Testis (tissue), 2 donors: ENCODE data around the gene MTCL1.

Source experiments
- POLR2A ChIP-seq: fragments of 450-650 bp; IDR thresholded peaks from one replicate; pipeline ENCODE4 v1.6.1; 2017; ENCODE audit warnings: antibody characterized with exemption, mild to moderate bottlenecking, moderate library complexity
- TF ChIP-seq, protein P1 (sequence below), 3 experiments: fragments of 450-650 bp in 2 of 3; fragments of 200-600 bp in 1 of 3; sonication (generic) in 1 of 3; IDR thresholded peaks; one replicate each; pipeline ENCODE4 v1.5.1; 2016 to 2019; ENCODE audit warnings: antibody characterized with exemption in 3 of 3, mild to moderate bottlenecking in 2 of 3, moderate library complexity in 1 of 3

DNA sequence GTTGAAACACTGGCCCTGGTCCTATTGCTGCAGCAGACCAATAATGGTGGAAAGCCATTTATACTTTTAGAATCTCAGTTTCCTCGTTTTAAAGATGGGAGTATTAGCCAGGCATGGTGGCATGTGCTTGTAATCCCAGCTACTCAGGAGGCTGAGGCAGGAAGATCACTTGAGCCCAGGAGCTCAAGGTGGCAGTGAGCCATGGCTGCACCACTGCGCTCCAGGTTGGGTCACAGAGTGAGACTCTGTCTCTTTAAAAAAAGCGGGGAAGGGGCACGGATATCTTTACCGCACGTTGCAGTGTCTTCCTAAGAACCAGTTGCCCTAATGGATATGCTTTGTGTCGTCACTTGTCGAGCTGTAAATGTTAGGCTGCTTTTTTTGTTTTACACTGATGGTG is 8.3 kb downstream of the MTCL1 start:
- TF ChIP-seq, protein P1, sequence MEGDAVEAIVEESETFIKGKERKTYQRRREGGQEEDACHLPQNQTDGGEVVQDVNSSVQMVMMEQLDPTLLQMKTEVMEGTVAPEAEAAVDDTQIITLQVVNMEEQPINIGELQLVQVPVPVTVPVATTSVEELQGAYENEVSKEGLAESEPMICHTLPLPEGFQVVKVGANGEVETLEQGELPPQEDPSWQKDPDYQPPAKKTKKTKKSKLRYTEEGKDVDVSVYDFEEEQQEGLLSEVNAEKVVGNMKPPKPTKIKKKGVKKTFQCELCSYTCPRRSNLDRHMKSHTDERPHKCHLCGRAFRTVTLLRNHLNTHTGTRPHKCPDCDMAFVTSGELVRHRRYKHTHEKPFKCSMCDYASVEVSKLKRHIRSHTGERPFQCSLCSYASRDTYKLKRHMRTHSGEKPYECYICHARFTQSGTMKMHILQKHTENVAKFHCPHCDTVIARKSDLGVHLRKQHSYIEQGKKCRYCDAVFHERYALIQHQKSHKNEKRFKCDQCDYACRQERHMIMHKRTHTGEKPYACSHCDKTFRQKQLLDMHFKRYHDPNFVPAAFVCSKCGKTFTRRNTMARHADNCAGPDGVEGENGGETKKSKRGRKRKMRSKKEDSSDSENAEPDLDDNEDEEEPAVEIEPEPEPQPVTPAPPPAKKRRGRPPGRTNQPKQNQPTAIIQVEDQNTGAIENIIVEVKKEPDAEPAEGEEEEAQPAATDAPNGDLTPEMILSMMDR (IDR thresholded peaks at IDR 0.05), result no peak
- no peak for TF ChIP-seq POLR2A
